ENCODE data around the gene RAD9A.

Gene RAD9A

GRCh38 chr11:67428052-67429001 lies 36.5 kb downstream of the RAD9A start, which contains the start of gene RPS6KB2:
TSS of gene RPS6KB2 (plus strand) at chr11:67428494. CDS start at chr11:67428546, 52 bp downstream.
- peak; percentile 98 for DNase-seq (ENCODE audit: low spot score)

- DNase-seq (ENCODE audit: low spot score), result no peak
These were observed 37.4 kb downstream of the RAD9A start for GRCh38 chr11:67429038-67429668.

GRCh38 chr11:67429722-67430121 lies 37.9 kb downstream of the RAD9A start:
- DNase-seq (ENCODE audit: low spot score), result no peak

DNA sequence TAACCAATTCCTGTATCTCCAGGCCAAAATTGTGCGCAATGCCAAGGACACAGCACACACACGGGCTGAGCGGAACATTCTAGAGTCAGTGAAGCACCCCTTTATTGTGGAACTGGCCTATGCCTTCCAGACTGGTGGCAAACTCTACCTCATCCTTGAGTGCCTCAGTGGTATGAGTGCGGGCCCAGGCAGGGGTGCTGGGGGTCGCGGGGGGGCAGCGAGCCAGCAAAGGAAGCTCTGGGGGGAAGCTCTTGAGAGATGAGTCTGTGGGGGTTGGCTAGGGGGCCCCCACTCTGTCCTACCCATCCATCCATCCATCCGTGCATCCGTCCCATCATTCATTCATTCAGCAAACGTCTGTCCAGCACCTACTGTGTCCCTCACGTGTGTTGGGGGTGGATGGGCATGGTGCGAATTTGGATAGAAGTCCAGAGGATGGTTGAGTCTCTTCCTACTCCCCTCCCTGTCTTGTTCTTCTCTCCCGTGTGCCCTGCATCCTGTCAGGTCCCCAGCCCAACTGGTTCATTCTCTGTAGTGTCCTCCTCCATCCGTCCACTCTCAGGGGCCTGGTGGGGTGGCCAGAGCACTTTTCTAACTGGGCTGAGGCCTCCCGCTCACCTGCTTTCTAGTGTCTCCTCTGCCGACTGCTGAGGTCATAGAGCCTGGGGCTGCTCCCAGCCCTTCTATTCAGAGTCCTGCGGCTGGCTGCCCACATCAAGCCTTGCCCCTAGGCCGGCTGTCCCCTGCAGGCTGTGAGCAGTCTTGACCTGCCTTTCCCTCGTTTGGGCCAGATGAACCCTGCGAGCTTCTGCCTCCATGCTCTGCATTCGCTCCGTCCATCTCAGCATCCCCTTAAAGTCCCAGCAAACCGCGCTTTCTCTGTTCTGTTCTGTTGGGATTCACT lies 39.8 kb downstream of the RAD9A start:
- DNase-seq (ENCODE audit: low spot score), result no peak

DNA sequence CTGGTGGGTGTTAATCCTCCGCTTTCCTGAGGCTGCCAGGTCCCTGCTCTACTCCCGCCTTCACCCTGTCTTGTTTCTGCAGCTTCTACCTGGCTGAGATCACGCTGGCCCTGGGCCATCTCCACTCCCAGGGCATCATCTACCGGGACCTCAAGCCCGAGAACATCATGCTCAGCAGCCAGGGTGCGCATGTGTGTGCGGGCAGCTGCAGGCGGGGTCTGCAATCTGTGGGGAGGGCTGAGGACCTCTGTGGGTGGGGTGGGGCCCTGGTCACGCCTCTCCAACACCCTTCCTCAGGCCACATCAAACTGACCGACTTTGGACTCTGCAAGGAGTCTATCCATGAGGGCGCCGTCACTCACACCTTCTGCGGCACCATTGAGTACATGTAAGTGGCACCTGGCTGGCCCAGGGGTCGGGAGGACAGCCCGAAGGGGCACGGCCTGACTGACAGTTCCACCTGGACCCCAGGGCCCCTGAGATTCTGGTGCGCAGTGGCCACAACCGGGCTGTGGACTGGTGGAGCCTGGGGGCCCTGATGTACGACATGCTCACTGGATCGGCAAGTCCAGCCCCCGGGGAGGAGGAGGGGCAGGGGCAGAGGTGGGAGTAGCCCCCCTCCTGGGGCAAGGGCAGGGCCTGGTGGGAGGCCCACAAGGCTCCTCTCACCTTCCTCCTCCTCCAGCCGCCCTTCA lies 41.0 kb downstream of the RAD9A start:
- DNase-seq (ENCODE audit: low spot score), result no peak

DNA sequence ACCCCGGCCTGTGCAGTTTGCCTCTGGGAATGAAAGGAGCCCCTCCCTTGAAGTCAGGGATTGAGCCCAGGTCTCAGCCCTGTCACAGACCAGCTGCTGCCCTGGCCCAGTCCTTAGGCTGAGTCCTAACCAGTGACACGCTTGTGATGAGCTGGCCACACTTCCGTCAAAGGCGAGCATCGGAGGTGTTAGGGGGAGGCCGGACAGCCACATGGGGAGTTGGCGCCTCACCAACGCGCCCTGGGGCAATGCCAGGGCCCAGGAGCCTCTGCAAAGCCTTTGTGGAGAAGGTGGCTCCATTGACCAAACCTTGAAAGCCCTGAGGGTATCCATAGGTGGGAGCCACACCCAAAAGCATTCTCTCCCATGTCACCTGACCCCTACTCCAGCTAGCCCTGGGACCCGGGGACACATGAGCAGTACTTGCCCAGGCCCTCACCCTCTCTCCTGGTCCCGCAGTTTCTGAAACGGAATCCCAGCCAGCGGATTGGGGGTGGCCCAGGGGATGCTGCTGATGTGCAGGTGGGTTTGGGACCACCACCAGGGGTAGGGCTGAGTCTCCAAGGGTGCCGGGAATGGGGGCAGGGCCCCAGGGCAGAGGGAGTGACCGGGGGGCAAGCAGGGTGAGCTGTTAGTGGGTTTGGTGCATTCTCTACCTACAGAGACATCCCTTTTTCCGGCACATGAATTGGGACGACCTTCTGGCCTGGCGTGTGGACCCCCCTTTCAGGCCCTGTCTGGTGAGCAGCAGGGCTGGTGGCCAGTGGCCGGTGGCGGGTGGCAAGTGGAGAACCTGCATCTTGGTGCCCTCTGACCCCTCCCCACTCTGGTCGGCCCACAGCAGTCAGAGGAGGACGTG lies 42.0 kb downstream of the RAD9A start:
- no peak for DNase-seq (ENCODE audit: low spot score)

DNA sequence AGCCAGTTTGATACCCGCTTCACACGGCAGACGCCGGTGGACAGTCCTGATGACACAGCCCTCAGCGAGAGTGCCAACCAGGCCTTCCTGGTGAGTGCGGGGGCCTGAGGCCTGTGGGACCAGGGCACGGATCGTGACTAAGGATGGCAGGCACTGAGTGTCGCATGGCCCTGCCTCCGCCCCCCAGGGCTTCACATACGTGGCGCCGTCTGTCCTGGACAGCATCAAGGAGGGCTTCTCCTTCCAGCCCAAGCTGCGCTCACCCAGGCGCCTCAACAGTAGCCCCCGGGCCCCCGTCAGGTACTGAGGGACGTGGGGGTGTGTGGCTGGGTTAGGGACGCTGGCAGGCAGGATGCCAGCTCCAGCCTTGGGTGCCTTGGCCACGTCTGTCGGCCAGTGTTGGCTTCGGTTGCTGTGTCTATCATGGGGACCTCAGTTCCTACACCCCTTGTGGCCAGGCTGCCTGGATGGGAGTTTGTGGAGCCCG lies 42.7 kb downstream of the RAD9A start:
- no peak for DNase-seq (ENCODE audit: low spot score)

DNA sequence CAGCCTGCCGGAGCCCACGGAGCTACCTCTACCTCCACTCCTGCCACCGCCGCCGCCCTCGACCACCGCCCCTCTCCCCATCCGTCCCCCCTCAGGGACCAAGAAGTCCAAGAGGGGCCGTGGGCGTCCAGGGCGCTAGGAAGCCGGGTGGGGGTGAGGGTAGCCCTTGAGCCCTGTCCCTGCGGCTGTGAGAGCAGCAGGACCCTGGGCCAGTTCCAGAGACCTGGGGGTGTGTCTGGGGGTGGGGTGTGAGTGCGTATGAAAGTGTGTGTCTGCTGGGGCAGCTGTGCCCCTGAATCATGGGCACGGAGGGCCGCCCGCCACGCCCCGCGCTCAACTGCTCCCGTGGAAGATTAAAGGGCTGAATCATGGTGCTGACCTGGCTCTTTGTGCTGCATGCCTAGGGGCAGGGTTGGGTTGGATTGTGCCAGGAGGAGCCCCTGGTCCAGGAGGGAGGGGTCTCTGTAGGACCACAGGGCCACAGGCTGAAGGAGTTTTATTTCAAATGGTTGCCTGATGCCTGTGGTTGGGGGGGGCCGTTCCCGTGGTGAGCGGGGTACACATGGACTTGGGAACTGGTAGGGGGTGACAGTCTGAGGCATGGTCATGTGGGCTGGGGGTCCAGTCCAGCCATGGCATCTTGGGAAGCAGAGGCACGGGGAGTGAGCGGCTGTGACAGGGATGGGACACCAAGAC lies 43.4 kb downstream of the RAD9A start:
- no peak for DNase-seq (ENCODE audit: low spot score)

DNA sequence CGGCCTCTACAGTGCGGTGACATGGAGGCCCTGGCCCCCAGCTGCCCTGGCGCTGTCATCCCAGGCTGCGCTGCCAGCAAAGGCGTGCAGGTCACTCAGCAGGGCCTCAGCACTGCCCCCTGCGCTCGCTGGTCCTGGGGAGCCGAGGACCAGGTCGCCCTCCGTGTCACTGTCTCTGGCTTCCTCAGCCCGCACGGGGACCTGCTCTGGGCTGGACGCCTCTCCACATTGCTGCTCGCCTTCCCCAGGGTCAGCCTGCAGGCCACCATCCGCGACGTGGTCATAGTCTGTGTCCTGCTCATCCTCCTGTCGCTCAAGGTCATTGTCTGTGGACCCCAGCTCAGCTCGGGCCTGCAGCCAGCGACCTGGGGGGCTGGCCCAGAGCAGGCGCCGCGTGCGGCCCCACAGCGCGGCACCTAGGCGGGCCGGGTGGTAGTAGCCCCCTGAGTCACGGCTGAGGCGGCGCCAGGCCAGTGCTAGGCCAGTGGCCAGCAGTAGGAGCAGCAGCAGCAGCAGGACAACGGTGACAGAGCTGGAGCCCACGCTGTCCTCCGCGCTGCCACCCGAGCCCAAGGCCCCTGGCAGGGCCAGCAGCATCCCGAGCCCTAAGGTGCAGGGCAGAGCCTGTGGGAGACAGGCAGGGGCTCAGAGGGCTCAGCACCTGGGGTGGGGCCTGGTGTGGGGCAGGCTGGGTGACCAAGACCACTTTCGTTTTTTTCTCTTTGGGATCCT lies 44.1 kb downstream of the RAD9A start:
- no peak for DNase-seq (ENCODE audit: low spot score)

- DNase-seq (ENCODE audit: low spot score), result no peak
These were observed 44.8 kb downstream of the RAD9A start for GRCh38 chr11:67436459-67437081.

- DNase-seq (ENCODE audit: low spot score), result no peak
These were observed 45.5 kb downstream of the RAD9A start, which contains the start of gene PTPRCAP for GRCh38 chr11:67437082-67437808. TSS of gene PTPRCAP (minus strand) at chr11:67437682. CDS start at chr11:67437619, 63 bp downstream.

GRCh38 chr11:67437809-67438157 lies 46.0 kb downstream of the RAD9A start:
- DNase-seq (ENCODE audit: low spot score), result no peak

DNA sequence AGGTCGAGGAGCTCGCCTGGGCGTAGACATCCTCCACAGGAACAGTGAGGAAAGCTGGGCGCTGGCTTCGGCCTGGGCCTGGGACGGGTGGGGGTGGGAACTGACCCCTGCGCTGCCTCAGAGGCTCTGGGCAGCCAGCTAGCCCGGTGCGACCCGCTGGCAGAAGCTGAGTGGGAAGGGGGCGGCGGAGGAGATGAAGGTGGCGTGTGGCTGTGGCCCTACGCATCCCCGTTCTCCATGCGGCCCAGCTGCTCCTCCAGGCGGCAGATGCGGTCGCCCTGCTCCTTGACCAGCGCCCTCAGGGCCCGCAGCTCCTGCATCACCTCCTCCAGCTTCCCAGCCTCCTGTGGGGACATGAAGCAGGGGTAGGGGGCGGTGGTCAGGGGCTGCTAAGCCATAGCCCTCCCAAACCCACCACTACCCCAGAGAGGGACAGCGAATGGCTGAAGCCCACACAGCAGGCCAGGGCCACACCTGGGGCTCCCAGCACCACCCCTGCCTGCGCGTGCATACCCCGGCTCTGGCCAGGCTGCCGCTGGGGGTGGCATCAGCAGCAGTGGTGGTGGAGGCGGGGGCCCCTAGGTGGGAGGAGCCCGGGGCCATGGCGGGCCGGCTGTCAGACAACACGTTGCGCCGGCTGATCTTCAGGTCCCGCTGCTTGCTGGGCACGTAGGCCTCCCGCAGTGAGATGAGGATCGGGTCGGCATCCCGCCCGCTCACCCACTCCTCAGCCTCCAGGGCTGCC lies 46.5 kb downstream of the RAD9A start:
- no peak for DNase-seq (ENCODE audit: low spot score)

DNA sequence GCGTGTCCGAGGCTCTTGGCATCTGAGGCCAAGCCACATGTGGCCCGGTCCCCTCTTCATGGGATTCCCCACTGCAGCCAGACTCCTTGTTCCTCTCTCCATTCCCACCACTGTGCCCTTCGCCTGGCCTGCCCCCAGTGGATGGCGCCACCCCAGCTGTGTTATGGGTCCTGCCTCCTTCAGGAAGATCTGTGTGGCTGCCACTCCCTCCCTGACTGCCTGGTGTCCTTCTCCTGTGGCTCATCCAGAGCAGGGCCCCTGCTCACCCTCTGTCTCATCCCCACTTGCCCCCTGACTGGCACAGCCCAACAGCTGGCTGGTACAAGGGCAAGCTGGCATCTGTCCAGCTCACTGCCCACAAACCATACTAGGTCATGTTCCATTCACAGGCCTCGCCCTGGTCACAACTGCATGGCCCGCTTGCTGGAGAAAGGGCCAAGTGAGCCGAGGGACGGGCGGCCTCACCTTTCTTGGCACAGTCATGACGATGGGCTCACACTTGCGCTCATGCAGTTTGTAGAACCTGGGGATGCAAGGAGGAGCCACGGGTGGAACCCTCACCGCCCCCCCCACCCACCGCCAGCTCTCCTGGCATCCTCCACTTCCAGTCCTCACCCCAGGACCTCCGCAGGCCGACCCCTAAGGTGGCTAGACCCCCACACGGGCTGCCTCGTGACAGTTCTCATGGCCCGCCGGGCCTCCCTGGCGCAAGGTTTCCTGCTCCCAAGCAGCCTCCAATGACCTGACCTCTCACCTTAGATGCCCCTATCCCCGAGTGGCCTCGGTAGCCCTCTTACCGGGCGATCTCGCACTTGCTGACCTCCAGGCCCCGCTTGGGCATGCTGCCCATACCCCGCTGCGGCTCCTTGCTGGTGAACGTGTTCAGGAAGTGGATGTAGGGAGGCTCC lies 47.8 kb downstream of the RAD9A start:
- peak; percentile 58 for DNase-seq (ENCODE audit: low spot score)

DNA sequence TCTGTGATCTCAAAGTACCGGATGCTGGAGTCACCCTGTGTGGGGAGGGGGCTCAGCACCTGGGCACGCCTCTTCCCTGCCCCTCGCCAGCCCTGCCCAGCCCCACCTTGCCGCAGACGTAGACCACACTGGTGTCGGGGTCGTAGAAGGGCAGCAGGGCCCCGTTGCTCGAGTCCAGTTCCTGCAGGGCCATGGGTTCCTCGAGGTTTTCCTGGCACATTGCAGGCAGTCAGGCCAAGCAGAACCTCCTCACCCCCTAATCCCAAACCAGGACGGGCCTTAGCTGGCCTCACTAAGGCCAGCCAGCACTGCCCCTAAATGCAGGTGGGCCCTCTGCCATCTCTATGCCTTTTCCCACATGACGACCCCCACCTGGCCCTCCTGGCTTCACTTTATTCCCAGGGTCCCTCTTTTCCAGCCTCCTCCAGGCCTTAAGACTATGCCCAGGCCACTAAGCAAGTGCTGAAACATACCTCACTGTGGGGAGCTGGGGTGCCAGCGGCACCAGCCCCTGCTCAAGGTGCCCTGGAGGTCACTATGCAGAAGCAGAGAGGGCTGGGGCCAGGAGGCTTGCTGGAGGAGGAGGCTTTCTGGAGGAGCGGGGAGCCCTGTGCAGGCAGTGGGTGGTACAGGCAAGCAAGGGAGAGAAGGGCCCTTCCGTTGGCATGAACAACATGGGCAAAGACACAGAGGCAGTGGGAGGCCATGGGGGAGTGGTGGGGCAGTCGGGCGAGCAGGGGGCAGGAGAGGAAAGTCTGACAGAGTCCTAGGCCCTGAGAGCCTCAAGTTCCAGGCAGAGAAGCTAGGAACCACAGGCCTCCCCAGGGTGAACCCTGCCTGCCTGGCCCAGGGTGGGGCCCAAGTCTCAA lies 48.7 kb downstream of the RAD9A start:
- no peak for DNase-seq (ENCODE audit: low spot score)

Data from Ammon's horn (tissue), 1 donor.